Measurements from ENCODE around the gene PBRM1.
"Not testable (repeated sequence)": the region's sequence is repeated elsewhere in the genome, so short reads cannot be mapped to it uniquely, and the experiment has no call there.

PBRM1 gene

DNA sequence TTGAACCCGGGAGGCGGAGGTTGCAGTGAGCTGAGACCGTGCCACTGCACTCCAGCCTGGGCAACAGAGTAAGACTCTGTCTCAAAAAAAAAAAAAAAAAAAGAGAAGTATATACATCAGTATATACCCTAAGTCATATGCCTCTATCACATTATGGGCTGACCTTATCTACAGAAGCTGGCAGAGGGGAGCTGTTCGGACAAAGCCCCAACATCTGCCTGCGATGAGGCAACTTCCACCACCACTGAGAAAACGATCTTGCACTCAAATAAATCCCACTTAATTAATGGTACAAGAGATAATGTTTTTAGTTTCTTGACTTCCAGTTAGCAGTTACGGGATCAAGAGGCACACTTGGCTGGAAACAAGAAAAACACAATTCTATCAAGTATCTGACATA lies 17.6 kb upstream of the PBRM1 start:
- DNase-seq = no peak

DNA sequence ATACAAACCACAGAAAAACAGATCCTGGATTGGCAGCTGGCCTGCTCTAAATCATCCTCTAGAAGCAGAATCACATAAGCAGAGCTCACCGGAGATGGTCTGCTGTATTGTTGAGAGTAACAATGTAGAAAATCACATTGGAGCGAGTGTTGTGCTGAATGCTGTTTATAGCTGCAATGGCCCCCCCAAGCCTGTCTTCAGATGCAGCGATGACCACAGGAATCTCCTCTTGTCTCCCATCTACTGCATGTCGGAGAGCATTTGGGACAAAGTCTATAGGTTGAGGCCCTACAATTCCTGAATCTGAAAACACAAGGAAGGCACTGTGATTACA lies 11.9 kb upstream of the PBRM1 start:
- no peak for DNase-seq

DNA sequence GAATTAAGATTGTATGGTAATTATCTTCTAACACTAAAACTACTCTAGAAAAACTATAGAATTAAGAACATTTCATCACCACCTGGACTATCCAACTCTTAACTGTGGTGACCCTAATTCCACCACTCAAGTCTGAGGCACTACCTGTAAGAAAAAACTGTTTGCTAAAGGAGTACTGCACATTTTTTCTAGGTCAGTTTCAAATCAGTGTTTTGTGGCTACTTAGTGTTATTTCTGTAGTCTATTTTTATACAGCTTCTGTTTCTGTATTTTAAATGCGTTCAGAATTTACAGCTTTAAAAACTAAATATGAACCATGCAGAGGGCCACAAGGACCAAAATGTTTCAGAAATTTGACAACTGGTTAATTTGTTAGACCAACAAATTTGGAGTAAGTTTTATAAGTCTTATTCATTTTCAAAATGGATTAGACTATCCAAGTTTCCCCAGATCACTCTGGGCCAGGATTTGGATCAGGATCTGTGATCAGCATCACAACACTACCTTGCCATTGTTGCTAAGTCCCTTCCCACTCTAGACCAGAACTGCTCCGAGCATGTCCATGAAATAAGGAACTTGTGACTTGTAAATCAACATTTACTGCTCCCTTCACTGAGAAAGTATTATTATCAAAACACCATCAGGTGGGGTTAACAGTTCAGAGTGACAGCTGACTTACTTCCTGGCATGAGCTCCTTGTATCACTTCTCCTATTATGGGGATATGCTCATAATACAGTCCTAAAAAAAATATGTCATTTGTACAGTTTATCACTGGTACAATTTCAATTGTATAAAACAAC lies 11.3 kb upstream of the PBRM1 start:
- DNase-seq = no peak

DNA sequence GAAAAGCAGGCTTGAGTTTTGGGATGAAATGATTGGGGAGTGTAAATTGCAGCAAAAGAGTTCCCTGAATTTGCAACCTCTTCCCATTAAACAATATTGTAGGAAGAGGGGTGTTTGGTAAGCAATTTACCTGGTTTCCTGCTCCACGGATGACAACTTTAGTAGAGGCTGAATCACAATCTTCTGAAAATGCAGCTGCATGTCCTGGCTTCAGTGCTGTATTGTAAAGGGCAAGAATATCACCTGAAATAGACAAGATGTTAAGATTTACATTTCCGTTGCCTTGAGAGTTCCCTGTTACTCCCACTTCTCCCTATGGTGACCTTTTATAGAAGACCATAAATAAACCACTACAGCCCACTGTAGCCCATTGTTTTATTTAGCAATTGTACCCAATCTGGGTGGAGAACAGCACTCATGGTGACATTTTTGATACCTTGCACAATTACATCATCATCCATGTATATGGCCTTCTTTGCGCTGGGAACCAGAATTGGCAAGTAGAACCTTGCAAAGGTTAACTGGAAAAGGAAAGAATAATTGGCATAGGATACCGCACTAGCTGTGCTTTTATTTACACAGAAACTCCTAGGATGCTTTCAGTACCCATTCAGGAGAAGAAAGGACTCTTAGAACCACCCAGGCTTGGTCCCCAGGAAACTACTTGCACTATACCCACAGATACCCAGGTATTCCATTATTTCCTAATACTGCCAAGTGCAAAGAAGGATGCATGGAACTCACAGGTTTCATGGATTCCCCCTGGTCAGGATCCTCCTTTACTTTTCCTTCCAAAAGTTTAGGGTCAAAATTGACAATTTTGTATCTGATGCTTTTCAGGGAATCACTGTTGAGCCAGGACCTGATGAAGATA lies 10.3 kb upstream of the PBRM1 start:
- DNase-seq = no peak

DNA sequence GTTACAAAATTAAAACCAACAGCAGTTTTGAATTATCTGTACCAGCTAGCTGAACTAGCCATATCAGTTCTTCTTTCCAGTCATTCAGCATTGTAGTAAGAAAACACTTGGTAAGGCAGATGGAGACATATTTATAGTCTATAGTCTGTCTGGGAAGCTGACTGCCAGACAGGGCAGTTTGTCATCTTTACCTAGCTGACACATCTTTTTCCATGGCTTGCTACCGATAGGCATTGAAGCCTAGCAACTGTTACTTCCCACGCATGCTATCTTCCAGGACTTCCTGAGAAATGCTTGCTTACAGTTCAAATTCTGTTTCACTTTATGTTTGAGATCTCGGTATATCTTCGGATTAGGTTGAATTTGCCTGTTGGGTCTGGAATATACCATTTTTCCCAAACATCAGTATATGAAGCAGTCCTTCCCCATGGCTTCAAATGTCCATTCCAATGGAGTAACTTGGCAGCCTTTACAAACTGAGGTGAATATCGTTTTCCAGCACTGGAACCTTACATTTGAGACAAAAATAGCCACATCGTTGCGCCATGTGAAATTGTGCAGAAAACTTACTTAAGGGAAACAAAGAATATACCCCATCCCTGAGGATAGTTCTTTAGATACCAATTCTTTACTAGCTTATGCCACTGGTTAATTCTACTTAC lies 8.9 kb upstream of the PBRM1 start:
- no peak for DNase-seq

DNA sequence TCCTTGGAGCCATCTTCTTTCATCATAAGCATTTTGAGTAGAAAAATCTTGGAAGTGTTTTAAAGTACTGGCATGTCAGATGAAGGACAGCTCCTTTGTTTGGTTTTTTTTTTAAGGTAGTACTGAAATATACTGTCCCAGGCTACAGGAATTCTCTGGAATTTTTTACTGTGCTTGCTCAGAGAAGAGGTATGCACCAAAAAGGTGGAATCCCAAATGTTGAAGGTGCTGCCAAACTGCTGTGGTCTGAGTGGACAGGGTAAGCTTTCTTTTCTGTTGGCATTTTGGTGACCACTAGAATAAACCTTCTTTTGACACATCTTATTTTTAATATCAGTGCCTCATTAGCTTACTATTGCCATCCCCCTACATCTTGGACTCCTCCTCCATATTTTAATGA lies 7.4 kb upstream of the PBRM1 start:
- DNase-seq = no peak

DNA sequence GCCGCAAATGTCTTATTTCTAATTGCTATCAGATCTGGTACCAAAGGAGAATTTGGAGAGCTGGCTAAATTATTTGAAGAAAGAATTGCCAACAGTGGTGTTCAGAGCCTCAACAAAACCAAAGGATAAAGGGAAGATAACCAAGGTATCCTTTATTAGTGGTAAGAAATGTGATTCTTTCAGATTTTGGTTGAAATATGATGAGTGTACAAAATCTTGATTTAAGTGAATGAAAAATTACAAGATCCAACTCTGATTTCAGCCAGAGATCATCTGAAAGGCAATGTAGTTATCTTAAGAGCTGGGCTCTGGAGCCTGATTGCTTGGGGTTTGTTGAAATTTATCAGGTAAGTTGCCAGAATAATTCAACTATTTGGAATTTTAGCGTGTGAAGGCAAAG lies 4.8 kb upstream of the PBRM1 start:
- no peak for DNase-seq

DNA sequence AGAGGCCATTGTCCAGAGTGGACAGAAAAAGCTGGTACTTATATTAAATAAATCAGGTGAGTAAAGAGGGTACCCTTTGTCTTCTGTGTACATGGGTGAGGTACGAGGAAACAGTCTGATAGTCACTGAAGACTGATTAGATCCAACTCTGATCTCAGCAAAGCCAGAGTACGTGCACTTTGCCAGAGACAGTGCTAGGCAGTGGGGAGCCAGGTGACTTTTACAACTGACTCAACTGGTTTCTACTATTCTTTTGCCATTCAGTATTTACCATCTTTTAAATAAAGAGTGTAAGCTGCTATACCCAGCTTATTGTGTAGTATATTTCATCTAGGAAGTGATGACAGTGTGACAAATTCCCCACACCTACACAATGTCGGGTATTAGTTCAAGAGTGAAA lies 3.4 kb upstream of the PBRM1 start:
- no peak for DNase-seq

DNA sequence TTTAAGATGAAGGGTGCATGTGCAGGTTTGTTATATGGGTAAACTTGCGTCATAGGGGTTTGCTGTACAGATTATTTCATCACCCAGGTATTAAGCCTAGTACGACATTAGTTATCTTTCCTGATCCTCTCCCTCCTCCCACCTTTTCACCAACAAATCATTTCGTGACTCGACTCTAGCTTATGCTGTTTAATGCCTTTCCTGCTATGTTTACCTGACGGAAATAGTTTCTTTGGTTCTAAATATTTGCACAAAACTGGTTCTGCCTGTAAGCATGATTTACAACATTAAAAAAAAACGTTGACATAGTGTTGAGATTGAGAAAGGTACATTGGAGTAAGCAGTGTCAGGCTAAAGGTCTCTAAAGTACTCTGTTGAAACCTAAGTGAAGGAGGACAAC lies 2.6 kb upstream of the PBRM1 start:
- DNase-seq = no peak

DNA sequence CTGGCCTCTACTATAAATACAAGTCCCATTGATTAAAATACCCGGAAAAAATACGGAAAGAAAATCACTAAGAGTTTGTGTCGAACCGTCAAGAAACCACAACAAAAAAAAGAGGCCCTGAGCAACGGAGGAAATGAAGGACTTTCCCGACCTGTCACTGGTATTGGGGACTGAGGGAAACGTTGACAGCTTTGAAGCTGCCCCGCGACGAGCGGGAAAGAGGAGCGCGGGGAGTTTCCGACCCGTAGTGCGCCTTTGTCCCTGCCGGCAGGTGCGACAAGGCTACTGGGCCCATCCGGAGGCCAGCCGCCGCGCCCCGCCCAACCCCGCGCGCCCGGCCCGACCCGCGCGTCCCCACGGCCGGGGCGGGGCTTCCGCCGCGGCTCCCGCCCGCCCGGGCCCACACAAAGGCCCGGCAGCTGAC lies 416 bp downstream of the PBRM1 start:
- peak; percentile 63 for DNase-seq

DNA sequence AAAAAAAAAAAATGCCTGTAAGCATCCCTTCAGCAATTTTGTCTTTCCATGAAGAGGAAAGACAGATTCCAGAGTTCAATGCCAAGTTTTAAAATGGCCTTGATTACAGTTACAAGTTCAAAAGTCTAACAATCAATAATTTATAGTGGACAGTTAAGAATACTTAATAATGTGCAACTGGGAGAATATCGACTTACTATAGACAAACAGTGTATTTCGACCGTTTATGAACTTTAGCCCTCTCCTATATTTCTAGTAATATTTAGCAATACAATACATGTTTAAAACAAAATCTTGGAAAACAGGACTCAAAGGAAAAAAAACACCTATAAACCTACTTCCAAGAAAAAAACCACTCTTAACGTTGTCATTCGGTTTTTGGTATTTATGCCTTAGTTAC lies 1.5 kb downstream of the PBRM1 start:
- DNase-seq = no peak

DNA sequence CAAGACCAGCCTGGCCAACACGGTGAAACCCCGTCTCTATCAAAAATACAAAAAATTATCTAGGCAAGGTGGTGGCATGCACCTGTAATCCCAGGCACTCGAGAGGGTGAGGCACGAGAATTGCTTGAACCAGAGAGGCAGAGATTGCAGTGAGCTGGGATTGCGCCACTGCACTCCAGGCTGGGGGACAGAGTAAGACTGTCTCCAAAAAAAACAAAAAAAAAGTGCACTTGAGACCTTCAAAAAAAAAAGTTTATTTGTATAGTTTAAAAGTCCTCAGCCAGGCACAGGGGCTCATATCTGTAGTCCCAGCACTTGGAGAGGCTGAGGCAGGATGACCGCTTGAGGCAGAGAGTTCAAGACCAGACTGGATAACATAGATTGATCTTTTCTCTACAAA lies 2.1 kb downstream of the PBRM1 start:
- no peak for DNase-seq

DNA sequence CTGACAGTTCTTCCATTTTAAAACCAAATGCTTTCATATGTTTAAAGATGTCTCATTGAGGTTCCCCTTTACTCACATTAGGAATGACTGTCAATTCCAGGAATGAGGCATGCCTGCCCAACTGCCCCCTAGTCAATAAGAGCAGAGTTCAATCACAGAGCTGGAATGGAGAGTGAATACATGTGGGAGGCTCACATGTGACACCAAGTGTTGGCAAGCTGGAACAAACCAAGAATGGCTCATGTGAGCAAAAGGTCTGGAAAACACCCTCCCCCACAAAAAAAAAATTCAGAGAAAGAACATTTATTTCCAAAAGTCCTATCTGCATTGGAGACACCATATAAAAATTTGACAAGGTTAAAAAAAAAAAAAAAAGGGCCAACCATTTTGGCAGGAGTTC lies 3.7 kb downstream of the PBRM1 start:
- no peak for DNase-seq

DNA sequence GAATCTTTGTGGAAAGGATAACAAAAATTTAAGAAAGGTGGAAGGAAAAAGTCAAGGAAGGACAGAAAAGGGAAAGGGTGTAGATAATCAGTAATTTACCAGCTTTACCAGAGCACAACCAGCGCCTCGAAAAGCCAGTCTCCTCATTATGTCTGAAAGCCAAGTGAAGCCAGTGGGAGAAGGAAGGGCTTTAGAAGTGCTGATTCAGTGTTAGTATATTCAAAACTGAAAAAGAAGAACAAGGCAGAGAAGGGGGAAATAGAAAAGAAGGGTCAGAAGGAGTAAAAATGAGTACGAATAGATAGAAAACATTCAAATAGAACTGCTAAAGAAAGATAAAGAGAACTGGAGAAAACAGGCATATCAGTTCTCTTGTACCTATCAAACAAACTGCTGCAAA lies 4.1 kb downstream of the PBRM1 start:
- DNase-seq = no peak

DNA sequence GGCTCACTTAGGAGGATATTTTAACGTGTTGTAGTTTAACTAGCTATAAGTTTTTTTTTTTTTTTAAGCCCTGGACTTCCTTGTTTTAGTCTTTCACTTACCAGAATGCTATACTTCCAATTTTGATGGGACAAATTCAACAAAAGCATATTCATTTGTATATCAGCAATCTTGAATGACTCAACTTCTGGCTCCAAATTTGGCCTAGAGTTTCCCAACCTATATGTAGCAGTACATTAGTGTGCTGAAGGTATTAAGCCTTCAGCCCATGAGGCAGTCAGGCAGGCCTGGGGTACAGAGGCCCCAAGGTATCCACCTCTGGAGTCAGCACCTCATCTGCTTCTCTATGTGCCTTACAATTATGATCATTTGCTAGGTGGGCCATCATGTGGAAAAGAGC lies 5.9 kb downstream of the PBRM1 start:
- no peak for DNase-seq

DNA sequence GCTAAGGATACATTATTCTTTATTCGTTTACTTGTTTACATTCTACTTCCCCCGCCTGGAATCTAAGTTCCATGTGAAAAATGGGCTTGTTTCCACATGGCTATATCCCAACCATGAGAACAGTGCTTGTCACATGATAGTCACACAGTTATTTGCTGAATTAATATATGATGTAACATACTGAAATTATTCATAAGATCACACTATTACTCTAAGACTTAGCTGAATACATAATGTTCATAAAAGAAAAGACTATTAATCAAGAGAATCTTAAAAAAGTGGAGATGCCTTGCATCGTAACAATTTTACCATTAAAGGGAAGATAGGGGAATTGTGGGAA lies 6.5 kb downstream of the PBRM1 start:
- no peak for DNase-seq

DNA sequence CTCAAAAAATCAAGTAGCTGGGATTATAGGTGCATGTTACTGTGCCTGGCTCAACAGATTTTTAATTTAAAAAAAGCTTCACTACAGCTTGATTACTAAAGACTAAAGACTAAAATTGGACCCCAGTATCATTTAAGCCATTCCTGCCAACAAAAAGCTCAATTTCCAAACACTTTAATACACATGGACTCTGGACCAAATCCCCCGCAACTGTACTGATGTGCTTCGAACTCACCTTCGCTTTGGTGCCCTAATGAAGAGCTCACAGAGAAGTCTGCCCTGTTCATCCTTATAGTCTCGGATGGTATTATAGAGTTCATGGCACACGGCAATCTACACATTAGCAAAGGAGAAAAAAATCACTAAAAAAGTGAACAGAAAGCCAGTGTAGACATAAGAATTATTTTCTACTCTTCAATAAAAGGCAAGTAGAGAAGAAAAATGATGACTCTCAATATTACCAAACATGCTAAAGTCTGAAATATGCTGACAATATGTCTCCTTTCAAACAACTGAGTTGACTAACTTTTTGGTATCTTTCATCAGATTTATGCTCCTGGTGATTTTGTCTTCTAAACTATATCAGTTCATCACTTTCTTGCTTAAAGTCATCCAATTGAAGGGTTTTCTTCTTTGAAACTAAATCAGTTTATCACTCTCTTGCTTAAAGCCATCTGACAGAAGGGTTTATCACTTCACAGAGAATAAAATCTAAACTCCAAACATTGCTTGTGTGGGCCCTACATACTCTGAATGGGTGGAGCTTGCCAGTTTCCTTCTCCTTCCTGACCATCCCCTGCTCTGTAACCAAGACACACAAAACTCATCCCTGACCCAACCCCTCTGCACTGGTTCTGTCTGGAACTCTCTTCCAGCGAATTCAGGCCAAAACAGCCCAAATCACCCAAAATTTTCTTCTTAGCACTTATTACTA lies 7.2 kb downstream of the PBRM1 start:
- no peak for DNase-seq

DNA sequence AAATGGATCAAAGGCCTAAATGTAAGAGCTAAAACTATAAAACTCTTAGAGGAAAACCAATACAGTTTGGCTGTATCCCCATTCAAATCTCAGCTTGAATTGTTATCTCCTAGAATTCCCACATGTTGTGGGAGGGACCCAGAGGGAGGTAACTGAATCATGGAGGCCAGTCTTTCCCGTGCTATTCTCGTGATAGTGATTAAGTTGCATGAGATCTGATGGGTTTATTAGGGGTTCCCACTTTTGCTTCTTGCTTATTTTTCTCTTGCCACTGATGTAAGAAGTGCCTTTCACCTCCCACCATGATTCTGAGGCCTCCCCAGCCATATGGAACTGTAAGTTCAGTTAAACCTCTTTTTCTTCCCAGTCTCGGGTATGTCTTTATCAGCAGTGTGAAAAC lies 9.5 kb downstream of the PBRM1 start:
- DNase-seq = not testable (repeated sequence)

DNA sequence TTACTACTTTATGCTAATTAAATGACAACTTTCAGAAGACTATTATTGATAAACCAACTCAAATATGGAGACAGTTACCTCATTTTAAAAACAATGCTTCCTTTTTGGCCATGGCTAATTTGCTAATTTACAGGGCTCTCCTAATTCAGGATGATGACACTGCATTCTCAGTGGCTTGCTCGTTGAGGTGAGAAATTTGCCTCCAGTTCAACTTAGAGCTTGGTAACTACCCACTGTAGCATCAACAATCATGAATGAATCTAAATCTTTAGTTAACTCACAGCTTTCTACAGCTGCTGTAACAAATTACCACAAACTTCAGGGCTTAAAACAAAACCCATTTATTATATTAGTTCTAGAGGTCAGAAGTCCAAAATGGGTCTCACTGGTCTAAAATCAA lies 14.0 kb downstream of the PBRM1 start:
- no peak for DNase-seq

DNA sequence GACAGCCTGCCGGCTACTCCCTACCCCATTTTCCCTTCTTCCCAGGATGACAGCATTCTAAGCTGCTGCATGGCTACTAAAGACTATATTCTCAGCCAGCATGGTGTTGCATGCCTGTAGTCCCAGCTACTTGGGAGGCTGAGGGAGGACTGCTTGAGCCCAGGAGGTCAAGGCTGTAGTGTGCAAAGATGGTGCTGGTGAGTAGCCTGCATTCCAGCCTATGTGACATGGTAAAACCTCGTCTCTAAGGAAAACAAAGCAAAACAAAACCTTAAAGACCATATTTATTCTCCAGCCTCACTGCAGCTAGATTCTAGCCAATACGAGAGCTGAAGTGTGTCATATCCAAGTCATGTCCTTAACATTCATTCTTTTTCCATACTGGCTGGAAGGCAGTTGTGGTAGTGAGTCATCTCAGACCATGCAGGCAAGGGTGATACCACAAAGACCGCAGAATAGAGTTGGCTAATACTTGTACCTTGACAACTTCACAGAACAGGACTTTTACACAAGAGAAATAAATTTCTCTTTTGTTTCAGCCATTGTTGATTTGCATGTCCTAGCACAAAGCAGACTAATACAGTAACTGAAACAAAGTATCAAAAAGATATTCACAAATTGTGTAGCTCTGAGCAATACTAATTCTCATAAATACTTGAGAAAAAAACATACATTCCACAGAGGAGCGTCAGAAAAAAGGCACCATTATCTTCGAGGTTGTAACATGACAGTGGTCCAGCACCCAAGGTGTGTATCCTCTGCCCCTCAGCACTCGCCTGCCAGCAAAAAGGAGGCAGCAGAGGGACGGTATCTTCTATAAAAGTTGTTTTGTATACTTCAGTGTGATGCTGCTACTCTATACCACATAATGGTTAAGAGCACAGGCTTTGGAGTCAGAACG lies 14.8 kb downstream of the PBRM1 start:
- DNase-seq = no peak

DNA sequence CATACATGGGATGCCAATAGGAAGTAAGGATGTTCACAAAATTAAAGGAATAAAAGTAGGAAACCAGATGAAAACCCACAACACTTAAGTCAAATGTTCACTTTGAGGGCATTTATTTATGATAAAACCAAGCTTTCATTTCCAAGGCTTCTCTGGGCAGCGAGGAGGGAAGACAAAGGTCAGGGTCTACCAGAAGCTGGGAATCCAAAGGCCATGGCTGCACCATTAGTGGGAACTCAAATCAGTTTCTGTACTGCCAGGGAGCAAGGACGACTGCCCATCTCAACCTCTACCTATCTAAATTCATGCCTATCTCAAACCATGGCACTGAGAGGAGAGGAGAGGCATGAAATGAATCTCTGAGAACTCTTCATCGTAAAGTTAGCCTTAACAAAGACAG lies 22.6 kb downstream of the PBRM1 start:
- DNase-seq = no peak

DNA sequence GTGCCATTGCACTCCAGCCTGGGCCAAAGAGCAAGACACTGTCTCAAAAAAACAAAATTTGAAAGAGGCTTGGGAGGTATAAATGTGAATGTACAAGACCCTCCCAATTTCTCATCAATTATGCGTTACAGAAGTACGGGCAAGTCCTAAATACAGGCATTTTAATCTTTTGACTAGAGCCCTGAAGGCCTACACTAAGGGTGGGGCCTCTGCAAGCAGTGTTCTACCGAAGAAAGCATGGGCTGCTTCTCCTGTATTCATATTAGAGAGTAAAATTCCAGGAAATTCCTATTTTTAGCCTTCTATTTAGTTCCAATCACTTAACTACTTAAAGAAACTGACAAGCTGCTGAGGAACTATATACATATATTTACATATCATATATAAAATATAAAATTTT lies 25.7 kb downstream of the PBRM1 start:
- no peak for DNase-seq

All from NCI-H510A treated with DMSO at 0.1 percent for 48 hours (cell line).